ENCODE measurements around the gene SPACA6.

SPACA6 gene

DNA sequence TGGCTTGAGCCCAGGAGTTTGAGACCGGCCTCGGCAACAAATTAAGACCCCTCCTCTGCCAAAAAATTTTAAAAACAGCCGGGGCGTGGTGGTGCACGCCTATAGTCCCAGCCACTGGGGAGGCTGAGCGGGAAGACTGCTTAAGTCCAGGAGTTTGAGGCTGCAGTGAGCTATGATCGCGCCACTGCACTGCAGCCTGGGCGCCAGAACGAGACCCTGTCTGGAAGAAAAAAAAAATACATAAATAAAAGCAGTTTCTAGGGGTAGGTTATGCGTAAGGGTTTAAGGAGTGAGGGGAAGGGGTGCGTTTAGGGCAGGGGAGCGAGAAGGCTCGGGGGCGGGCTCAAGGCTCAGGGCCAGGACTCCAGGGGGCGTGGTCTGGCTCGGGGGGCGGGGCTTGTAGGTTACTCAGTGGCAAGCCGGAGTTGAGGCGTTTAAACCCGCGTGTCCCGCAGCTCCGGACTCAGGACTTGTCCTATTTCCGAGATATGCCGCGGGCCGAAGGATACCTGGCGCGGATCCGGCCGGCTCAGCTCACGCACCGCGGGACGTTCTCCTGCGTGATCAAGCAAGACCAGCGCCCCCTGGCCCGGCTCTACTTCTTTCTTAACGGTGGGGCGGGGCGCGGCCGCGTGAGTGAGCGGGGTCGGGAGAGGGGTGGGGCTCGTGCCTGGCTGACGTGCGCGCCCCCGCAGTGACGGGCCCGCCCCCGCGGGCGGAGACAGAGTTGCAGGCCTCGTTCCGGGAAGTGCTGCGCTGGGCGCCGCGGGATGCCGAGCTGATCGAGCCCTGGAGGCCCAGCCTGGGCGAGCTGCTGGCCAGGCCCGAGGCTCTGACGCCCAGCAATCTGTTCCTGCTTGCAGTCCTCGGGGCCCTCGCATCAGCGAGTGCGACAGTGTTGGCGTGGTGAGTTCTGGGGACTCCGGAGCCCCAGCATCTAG lies 10.7 kb downstream of the SPACA6 start:
- peak; percentile 85 for DNase-seq (ENCODE audit: low read depth)
- peak; percentile 48 for TF ChIP-seq CTCF (IDR thresholded peaks at IDR 0.05; ENCODE audit: low read depth, low read length, missing control alignments)
- in situ Hi-C loops (cut with HindIII; ENCODE audit: low sequenced_read_pairs) = no loop called here
- H3K4me3 ChIP-seq (ENCODE audit: low read depth, low read length) = peak overlapping the region; percentile 51

DNA sequence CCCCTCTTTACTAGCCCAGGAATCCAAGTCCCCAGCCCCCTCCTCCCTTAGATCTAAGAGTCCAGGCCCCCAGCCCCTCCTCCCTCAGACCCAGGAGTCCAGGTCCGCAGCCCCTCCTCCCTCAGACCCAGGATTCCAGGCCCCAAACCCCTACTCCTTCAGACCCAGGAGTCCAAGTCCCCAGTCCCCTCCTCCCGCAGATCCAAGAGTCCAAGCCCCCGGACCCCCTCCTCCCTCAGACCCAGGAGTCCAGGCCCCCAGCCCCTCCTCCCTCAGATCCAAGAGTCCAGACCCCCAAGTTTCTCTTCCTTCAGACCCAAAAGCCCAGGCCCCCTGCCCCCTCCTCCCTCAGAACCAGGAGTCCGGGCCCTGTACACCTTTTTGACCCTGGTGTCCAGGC lies 11.5 kb downstream of the SPACA6 start:
- in situ Hi-C loops (cut with HindIII; ENCODE audit: low sequenced_read_pairs) = no loop called here
- DNase-seq (ENCODE audit: low read depth) = no peak
- no peak for TF ChIP-seq CTCF (IDR thresholded peaks at IDR 0.05; ENCODE audit: low read depth, low read length, missing control alignments)
- peak overlapping the region; percentile 51 for H3K4me3 ChIP-seq (ENCODE audit: low read depth, low read length)

DNA sequence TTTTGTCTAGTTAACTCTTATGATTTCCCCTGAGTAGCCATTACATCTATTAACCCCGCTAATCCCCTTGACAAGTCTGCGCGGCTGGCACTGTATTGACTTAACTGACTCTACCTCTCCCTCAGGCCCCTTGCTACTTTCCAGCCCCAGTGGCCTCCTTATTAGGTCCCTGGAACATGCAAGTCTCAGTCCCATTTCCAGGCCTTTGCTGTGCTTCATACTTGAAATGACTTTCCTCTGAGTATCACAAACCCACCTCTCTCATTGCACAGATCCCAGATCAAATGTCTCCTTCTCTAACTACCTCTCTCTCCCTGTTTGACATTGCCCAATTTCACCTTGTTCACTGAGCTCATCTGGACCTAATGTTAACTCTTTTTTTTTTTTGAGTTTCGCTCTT lies 13.2 kb downstream of the SPACA6 start:
- TF ChIP-seq CTCF (IDR thresholded peaks at IDR 0.05; ENCODE audit: low read depth, low read length, missing control alignments) = no peak
- in situ Hi-C loops (cut with HindIII; ENCODE audit: low sequenced_read_pairs) = no loop called here
- no peak for DNase-seq (ENCODE audit: low read depth)
- no peak overlapping the region for H3K4me3 ChIP-seq (ENCODE audit: low read depth, low read length)

DNA sequence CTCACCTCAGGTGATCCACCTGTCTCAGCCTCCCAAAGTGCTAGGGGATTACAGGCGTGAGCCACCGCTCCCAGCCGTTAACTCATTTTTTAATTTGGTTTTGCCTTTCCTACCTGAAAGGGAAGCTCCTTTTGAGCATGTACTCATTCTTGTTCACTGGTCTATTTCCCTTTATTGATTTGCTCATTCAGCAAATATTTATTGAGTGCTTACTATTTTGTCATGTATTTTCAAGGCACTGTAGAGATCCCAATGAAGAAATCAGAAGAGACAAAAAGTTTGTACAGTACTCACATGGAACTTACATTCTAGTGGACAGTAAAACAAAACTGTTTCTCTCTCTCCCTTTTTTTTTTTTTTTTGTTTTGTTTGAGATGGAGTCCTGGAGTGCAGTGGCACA lies 13.8 kb downstream of the SPACA6 start:
- DNase-seq (ENCODE audit: low read depth) = no peak
- TF ChIP-seq CTCF (IDR thresholded peaks at IDR 0.05; ENCODE audit: low read depth, low read length, missing control alignments) = no peak
- H3K4me3 ChIP-seq (ENCODE audit: low read depth, low read length) = no peak overlapping the region
- in situ Hi-C loops (cut with HindIII; ENCODE audit: low sequenced_read_pairs) = no loop called here

DNA sequence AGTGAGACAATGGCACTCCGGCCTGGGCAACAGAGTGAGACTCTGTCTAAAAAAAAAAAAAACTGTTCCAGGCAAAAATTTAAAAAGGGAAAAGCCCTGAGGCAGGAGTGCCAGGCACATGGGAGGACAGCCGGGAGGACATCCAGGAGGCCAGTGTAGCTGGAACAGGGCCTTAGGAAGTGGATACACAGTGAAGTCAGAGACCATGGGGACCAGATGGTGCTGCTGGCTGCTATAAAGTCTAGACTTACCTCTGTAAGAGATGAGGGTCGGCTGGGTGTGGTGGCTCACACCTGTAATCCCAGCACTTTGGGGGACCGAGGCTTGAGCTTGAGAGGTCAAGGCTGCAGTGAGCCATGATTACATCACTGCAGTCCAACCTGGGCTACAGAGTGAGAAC lies 15.7 kb downstream of the SPACA6 start:
- no peak overlapping the region for H3K4me3 ChIP-seq (ENCODE audit: low read depth, low read length)
- no peak for DNase-seq (ENCODE audit: low read depth)
- in situ Hi-C loops (cut with HindIII; ENCODE audit: low sequenced_read_pairs) = no loop called here
- no peak for TF ChIP-seq CTCF (IDR thresholded peaks at IDR 0.05; ENCODE audit: low read depth, low read length, missing control alignments)

- TF ChIP-seq CTCF (IDR thresholded peaks at IDR 0.05; ENCODE audit: low read depth, low read length, missing control alignments) = no peak
- in situ Hi-C loops (cut with HindIII; ENCODE audit: low sequenced_read_pairs) = no loop called here
- DNase-seq (ENCODE audit: low read depth) = no peak
- H3K4me3 ChIP-seq (ENCODE audit: low read depth, low read length) = no peak overlapping the region
Observed at GRCh38 chr19:51709575-51709974, 16.4 kb downstream of the SPACA6 start.
